ENCODE results near the gene PYDC1.

PYDC1 gene

GRCh38 chr16:31216422-31217135, at the start of gene PYDC1:
Gene PYDC1 (minus strand): TSS chr16:31217135. CDS start chr16:31217028, 107 bp downstream.
- Histone ChIP-seq H3K36me3 (ENCODE audit: control insufficient read depth, insufficient read depth, low read length) (no peaks in the 10 kb centered on the region), H3K4me3 (ENCODE audit: low read depth, low read length) (peak within 1 kb of the TSS; percentile 67), H3K4me1 (ENCODE audit: control insufficient read depth, insufficient read depth, low read length) (peaks cover 26% of the 10 kb centered on the region), H3K27me3 (ENCODE audit: control insufficient read depth, insufficient read depth, low read length) (peaks cover 44% of the 10 kb centered on the region), H3K27ac (ENCODE audit: low read depth, low read length) (no peak within 1 kb of the TSS), H3K9ac (ENCODE audit: low read depth, low read length) (no peak within 1 kb of the TSS), H3K9me3 (ENCODE audit: control insufficient read depth, insufficient read depth, low read length) (no peaks in the 10 kb centered on the region)

- H3K9me3 ChIP-seq (ENCODE audit: control insufficient read depth, insufficient read depth, low read length), result no peaks in the 10 kb centered on the region
- no peak overlapping the region for H3K4me3 ChIP-seq (ENCODE audit: low read depth, low read length)
- peak overlapping the region; percentile 66 for H3K27ac ChIP-seq (ENCODE audit: low read depth, low read length)
- H3K27me3 ChIP-seq (ENCODE audit: control insufficient read depth, insufficient read depth, low read length), result no peaks in the 10 kb centered on the region
- H3K9ac ChIP-seq (ENCODE audit: low read depth, low read length), result no peak overlapping the region
- H3K4me1 ChIP-seq (ENCODE audit: control insufficient read depth, insufficient read depth, low read length), result peaks cover 5% of the 10 kb centered on the region
- no peaks in the 10 kb centered on the region for H3K36me3 ChIP-seq (ENCODE audit: control insufficient read depth, insufficient read depth, low read length)
Measured at GRCh38 chr16:31265329-31266245, 48.7 kb upstream of the PYDC1 start.

- H3K4me3 ChIP-seq (ENCODE audit: low read depth, low read length), result no peak overlapping the region
- H3K27ac ChIP-seq (ENCODE audit: low read depth, low read length), result no peak overlapping the region
- H3K9ac ChIP-seq (ENCODE audit: low read depth, low read length), result no peak overlapping the region
- H3K36me3 ChIP-seq (ENCODE audit: control insufficient read depth, insufficient read depth, low read length), result no peaks in the 10 kb centered on the region
- H3K9me3 ChIP-seq (ENCODE audit: control insufficient read depth, insufficient read depth, low read length), result no peaks in the 10 kb centered on the region
- no peaks in the 10 kb centered on the region for H3K27me3 ChIP-seq (ENCODE audit: control insufficient read depth, insufficient read depth, low read length)
- H3K4me1 ChIP-seq (ENCODE audit: control insufficient read depth, insufficient read depth, low read length), result no peaks in the 10 kb centered on the region; the same call in 1 of the 2 replicates
Measured at GRCh38 chr16:31262084-31262483, 45.1 kb upstream of the PYDC1 start.

GRCh38 chr16:31260136-31260931, 43.4 kb upstream of the PYDC1 start:
- Histone ChIP-seq H3K27me3 (ENCODE audit: control insufficient read depth, insufficient read depth, low read length) (no peaks in the 10 kb centered on the region), H3K4me3 (ENCODE audit: low read depth, low read length) (no peak overlapping the region), H3K4me1 (ENCODE audit: control insufficient read depth, insufficient read depth, low read length) (no peaks in the 10 kb centered on the region), H3K27ac (ENCODE audit: low read depth, low read length) (no peak overlapping the region), H3K9me3 (ENCODE audit: control insufficient read depth, insufficient read depth, low read length) (no peaks in the 10 kb centered on the region), H3K36me3 (ENCODE audit: control insufficient read depth, insufficient read depth, low read length) (no peaks in the 10 kb centered on the region), H3K9ac (ENCODE audit: low read depth, low read length) (no peak overlapping the region)

- H3K27me3 ChIP-seq (ENCODE audit: control insufficient read depth, insufficient read depth, low read length), result no peaks in the 10 kb centered on the region
- H3K36me3 ChIP-seq (ENCODE audit: control insufficient read depth, insufficient read depth, low read length), result no peaks in the 10 kb centered on the region
Measured at GRCh38 chr16:31258366-31258765, 41.4 kb upstream of the PYDC1 start.

GRCh38 chr16:31256466-31256865, 39.5 kb upstream of the PYDC1 start:
- no peaks in the 10 kb centered on the region for H3K27me3 ChIP-seq (ENCODE audit: control insufficient read depth, insufficient read depth, low read length)
- H3K9ac ChIP-seq (ENCODE audit: low read depth, low read length), result no peak overlapping the region
- H3K4me1 ChIP-seq (ENCODE audit: control insufficient read depth, insufficient read depth, low read length), result no peaks in the 10 kb centered on the region
- no peak overlapping the region for H3K4me3 ChIP-seq (ENCODE audit: low read depth, low read length)
- H3K9me3 ChIP-seq (ENCODE audit: control insufficient read depth, insufficient read depth, low read length), result no peaks in the 10 kb centered on the region
- no peaks in the 10 kb centered on the region for H3K36me3 ChIP-seq (ENCODE audit: control insufficient read depth, insufficient read depth, low read length)
- H3K27ac ChIP-seq (ENCODE audit: low read depth, low read length), result no peak overlapping the region

More at GRCh38 chr16:31258366-31258765, 41.4 kb upstream of the PYDC1 start:
- Histone ChIP-seq H3K4me1 (ENCODE audit: control insufficient read depth, insufficient read depth, low read length) (no peaks in the 10 kb centered on the region), H3K9ac (ENCODE audit: low read depth, low read length) (no peak overlapping the region), H3K4me3 (ENCODE audit: low read depth, low read length) (no peak overlapping the region), H3K27ac (ENCODE audit: low read depth, low read length) (no peak overlapping the region), H3K9me3 (ENCODE audit: control insufficient read depth, insufficient read depth, low read length) (no peaks in the 10 kb centered on the region)

- Histone ChIP-seq H3K36me3 (ENCODE audit: control insufficient read depth, insufficient read depth, low read length) (no peaks in the 10 kb centered on the region), H3K9ac (ENCODE audit: low read depth, low read length) (no peak overlapping the region), H3K4me1 (ENCODE audit: control insufficient read depth, insufficient read depth, low read length) (no peaks in the 10 kb centered on the region), H3K27ac (ENCODE audit: low read depth, low read length) (no peak overlapping the region), H3K4me3 (ENCODE audit: low read depth, low read length) (no peak overlapping the region), H3K27me3 (ENCODE audit: control insufficient read depth, insufficient read depth, low read length) (no peaks in the 10 kb centered on the region), H3K9me3 (ENCODE audit: control insufficient read depth, insufficient read depth, low read length) (no peaks in the 10 kb centered on the region)
Measured at GRCh38 chr16:31253642-31254045, 36.7 kb upstream of the PYDC1 start.

GRCh38 chr16:31251435-31251834, 34.5 kb upstream of the PYDC1 start:
- Histone ChIP-seq H3K27ac (ENCODE audit: low read depth, low read length) (no peak overlapping the region), H3K36me3 (ENCODE audit: control insufficient read depth, insufficient read depth, low read length) (no peaks in the 10 kb centered on the region), H3K27me3 (ENCODE audit: control insufficient read depth, insufficient read depth, low read length) (no peaks in the 10 kb centered on the region), H3K9me3 (ENCODE audit: control insufficient read depth, insufficient read depth, low read length) (no peaks in the 10 kb centered on the region), H3K9ac (ENCODE audit: low read depth, low read length) (no peak overlapping the region), H3K4me3 (ENCODE audit: low read depth, low read length) (no peak overlapping the region), H3K4me1 (ENCODE audit: control insufficient read depth, insufficient read depth, low read length) (no peaks in the 10 kb centered on the region)

- H3K36me3 ChIP-seq (ENCODE audit: control insufficient read depth, insufficient read depth, low read length), result no peaks in the 10 kb centered on the region
- no peaks in the 10 kb centered on the region for H3K9me3 ChIP-seq (ENCODE audit: control insufficient read depth, insufficient read depth, low read length)
- no peak overlapping the region for H3K9ac ChIP-seq (ENCODE audit: low read depth, low read length)
- H3K27me3 ChIP-seq (ENCODE audit: control insufficient read depth, insufficient read depth, low read length), result no peaks in the 10 kb centered on the region
- H3K4me3 ChIP-seq (ENCODE audit: low read depth, low read length), result no peak overlapping the region
- H3K27ac ChIP-seq (ENCODE audit: low read depth, low read length), result no peak overlapping the region
- H3K4me1 ChIP-seq (ENCODE audit: control insufficient read depth, insufficient read depth, low read length), result peaks cover 1% of the 10 kb centered on the region
Measured at GRCh38 chr16:31250782-31251384, 33.9 kb upstream of the PYDC1 start.

GRCh38 chr16:31248344-31248743, 31.4 kb upstream of the PYDC1 start:
- H3K27me3 ChIP-seq (ENCODE audit: control insufficient read depth, insufficient read depth, low read length), result no peaks in the 10 kb centered on the region
- H3K36me3 ChIP-seq (ENCODE audit: control insufficient read depth, insufficient read depth, low read length), result no peaks in the 10 kb centered on the region
- no peaks in the 10 kb centered on the region for H3K9me3 ChIP-seq (ENCODE audit: control insufficient read depth, insufficient read depth, low read length)
- peaks cover 4% of the 10 kb centered on the region for H3K4me1 ChIP-seq (ENCODE audit: control insufficient read depth, insufficient read depth, low read length)
- H3K9ac ChIP-seq (ENCODE audit: low read depth, low read length), result no peak overlapping the region
- no peak overlapping the region for H3K27ac ChIP-seq (ENCODE audit: low read depth, low read length)
- no peak overlapping the region for H3K4me3 ChIP-seq (ENCODE audit: low read depth, low read length)
